IPS-11a (cell line): ENCODE results near the gene THRA.

Experiments
- H3K4me3 ChIP-seq: one replicate; pipeline ENCODE4 v1.5.1; 2013; ENCODE audit warnings: low read depth, low read length, control low read depth

THRA gene

DNA sequence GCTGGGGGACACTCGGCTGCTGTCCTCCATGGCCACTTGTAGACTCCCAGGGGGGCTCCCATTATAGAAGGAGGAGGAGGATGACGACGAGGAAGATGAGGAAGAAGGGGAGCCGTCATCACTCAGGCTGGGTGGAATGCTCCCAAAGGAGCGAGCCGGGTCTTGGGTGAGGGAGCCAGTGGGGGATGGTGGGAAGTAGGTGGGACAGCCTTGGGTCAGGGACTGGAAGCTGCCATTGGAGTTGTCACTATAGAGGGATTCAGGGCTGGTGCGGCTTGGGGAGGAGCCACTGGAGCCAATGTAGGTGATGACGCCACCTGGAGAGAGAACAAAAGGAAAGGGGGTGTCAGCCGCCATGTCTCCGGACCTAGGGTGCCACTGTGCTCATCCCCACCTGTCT is 34.3 kb downstream of the THRA start:
- H3K4me3 ChIP-seq = no peak overlapping the region

DNA sequence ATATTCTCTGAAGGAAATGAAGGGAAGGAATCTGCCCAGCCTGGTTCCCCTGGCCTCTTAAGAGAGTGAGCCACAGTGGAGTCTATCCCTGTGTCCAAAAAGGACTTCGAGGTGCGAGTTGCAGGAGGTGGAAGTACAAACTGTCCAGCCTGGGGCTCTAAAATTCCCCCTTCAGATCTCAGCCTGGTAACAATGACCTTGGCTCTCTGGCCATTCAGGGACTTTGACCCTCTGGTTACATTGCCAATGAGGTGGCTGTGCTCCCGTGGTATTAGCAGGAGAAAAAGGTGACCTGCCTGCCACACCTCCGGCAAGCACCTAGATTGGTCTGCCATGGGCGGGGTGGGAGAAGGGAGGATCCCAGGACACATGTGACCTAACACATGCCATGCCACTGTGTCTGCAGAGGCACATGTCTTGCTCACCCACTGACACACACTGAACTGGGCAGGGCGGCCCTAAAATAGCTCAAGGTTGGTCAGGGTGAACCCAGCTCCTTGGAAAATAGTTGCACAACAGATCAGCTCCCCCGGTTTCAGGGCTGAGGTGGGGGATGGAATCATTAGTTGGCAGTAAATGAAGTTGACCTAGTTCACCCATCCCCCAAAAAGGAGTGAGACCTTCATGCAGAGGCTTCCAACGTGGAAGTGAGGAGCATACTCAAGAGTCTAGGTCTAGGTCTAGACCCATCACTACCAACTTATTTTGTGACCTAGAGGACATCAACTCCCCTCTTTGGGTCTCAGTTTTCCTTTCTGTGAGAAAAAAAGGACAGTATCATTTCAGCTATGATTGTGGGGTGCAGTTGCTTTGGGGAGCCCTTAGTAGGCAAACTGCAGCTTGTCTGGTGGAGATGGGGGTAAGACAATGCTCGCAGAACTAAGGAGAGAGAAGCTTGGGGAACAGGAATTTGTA is 35.4 kb downstream of the THRA start:
- H3K4me3 ChIP-seq = no peak overlapping the region

DNA sequence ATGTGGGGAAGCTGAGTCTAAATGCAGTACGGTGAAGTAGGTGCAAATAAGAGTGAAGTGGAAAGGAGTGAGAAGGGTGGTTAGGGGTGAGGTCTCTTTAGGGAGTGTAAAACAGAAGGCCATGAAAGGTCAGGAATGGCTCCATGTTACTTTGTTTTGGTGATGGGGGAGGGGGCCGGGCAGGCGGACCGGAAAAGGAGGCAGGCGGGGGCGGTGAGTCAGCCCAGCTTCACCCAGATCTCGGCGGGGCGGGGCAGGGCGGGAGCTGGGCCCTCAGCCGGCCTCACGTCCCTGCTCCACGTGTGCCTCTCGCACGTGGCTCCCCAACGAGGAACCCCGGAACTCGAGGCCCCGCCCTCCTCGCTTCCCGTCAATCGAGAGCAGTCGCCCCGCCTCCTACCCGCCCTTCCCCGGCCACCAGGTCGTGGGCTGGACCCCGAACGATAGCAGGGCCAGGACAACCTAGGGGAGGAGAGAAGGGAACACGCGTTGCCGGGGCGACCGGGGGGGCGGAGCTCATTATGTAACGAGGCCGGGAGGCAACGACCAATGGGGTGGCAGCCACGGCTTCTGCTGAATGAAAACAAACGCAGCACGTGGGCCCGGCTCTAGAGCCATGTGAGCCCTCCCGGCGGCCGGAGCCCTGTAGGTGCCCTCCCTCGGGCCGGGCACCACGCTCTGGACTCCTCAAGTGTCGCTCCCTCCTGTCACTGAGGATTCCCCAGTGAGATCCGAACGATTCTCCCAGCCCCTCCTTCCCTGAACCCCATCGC is 36.3 kb downstream of the THRA start:
- no peak overlapping the region for H3K4me3 ChIP-seq

DNA sequence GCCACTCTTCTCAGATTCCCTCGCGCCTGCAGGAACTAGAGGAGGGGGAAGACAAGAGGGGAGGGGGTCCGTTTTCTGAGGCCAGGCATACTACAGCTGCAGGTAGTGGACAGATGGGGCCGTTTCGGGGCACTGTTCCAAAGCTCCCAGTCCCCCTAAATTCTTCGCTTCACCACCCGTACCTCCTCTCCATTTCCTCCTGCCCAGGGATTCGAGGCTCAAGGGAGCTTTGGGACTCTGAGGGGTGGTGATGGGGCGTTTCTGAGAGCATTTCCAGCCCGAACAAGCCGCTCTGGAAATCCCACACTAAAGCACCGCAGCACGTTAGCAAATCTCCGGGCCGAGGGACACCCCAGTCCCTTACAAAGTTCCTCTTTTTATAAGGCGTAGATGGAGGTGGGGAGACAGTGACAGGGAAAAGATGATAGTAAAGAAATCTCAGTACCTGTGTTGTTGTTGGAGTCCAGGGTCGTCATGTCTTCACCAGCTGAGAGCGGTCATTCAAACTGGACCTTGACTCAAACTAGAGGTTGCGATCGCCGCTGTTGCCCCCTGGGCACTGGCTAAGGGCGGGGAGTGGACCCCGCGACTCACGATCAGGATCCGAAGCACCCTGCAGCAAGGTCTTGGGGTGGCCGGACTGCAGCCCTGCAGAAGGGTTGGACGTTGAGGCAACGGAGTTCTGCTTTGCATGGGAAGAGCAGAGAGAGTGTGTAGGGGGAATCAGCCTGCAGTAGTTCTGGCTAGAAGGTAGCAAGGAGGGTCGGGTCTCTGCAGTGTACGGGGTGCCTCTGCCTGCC is 37.1 kb downstream of the THRA start:
- H3K4me3 ChIP-seq = peak overlapping the region; percentile 57

DNA sequence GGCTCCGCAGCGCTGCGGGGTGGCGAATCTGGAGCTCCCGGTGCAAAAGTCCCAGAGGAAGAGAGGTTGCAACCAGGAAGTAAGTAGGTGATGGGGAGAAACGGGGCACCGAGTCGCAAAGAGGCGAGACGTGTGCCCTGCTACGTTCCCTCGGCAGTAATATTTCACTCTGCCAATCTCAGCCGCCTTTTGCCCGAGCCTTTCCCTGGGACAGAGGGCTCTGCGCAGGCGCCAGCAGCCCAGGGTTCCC is 37.6 kb downstream of the THRA start, which contains the start of gene NR1D1:
NR1D1 (minus strand) TSS at position 171 of the 250 bp plus-strand sequence. CDS start 495 bp downstream, outside the sequence.
- H3K4me3 ChIP-seq = peak within 1 kb of the TSS; percentile 57

DNA sequence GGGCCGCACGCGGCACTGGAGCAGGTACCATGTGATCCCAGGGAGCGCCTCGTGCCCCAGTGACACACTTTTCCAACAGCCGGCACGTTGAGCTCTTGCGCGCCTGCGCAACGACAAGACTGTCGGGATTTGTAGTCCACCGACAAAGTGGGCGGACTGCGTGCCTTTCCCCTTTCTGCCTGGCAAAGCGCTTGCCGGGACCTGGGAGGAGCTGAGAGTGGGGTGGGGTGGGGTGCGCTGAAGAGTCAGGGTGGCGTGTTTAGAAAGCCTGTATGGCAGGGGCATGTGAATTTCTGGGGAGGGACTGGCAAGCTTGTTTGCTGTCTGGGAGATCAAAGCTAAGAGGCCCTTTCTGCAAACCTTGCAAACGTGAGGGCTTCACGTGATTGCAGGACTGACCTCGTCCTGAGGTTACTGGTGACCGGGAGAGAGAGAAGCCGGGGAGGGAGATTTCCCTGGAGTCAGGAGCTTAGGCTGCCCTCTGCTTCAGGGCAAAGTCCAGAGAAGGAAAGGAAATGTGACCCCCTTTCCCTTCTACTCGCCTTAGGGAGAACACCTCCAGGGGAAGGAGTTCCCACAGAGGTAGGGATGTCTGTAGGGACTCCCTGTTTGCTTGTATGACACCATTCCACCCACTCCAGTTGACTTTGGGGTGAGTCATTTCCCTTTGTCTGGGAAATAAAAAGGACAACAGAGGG is 38.1 kb downstream of the THRA start:
- H3K4me3 ChIP-seq = peak overlapping the region; percentile 14

DNA sequence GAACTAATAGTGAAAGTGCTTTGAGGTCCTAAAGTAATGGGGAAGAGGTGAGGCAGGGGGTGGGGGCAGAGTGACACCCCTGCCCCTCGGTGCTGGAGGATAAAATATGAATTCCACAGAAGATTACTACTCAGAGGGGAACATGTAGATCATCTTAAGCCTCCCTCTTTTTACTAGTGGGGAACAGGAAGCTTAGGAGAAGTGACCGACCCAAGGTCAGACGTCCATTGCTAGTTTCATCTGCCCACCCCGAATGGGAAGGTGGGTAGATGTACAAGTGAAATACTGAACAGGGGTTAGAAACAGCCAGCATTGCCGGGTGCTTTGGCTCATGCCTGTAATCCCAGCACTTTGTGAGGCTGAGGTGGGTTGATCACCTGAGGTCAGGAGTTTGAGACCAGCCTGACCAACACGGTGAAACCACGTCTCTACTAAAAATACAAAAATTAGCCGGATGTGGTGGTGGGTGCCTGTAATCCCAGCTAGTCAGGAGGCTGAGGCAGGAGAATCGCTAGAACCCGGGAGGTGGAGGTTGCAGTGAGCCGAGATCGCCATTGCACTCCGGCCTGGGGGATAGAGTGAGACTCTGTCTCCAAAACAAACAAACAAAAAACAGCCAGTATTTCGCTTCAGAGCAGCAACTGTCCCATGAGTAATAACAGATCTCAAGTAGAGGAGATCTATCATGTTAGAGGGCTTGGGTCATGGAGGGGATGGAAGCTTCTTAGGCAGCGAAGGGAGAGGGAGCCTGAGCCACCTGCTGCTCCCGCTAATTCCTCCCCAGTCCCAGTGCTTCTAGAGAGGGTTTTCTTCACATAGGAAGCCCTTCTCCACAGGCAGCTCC is 38.8 kb downstream of the THRA start:
- H3K4me3 ChIP-seq = no peak overlapping the region

DNA sequence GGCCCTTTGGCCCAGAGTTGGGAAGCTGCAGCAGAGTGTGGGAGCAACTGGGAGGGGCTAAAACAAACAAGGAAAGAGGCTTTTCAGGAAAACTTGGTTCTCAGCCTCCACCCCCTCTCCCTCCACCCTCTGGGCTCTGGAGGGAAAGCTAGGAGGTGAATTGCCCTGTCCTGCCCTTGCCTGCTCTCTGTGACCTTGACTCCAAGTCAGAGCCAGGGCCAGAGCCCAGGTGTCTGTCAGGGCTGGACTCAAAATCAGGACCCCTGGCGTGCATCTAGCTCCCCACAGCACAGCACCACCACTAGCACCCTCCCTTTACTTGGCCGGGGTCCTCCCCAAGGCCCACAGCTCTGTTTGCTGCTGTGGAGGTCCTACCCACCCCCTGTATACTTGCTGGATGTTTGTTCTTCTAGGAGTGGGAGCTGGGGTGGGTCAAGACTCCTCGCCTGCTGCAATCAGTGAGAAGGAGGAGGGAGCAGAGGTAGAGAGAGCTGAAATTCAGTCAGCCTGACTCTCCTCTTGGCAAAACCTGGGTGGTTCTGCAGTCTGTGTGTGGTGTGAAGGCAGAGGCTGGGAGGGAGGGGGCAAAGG is 40.4 kb downstream of the THRA start:
- H3K4me3 ChIP-seq = no peak overlapping the region

DNA sequence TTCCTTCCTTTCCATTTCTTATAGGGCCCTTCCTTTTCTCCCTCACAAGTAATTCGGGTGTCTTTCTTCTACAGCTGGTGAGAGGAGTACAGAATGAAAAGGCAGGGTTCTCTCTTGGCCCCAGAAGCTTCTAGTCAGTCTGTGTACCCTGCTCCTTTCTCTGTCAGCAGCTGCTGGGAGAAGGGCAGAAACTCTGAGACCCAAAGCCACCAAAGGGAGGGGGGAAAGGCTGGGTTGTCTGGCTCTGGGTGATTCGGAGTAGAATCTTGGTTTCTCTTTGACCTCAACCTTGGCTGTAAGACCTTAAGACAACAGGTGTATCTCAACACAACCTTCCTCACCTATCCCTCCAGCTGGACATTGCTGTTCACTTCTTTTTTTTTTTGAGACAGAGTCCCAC is 40.9 kb downstream of the THRA start:
- no peak overlapping the region for H3K4me3 ChIP-seq

DNA sequence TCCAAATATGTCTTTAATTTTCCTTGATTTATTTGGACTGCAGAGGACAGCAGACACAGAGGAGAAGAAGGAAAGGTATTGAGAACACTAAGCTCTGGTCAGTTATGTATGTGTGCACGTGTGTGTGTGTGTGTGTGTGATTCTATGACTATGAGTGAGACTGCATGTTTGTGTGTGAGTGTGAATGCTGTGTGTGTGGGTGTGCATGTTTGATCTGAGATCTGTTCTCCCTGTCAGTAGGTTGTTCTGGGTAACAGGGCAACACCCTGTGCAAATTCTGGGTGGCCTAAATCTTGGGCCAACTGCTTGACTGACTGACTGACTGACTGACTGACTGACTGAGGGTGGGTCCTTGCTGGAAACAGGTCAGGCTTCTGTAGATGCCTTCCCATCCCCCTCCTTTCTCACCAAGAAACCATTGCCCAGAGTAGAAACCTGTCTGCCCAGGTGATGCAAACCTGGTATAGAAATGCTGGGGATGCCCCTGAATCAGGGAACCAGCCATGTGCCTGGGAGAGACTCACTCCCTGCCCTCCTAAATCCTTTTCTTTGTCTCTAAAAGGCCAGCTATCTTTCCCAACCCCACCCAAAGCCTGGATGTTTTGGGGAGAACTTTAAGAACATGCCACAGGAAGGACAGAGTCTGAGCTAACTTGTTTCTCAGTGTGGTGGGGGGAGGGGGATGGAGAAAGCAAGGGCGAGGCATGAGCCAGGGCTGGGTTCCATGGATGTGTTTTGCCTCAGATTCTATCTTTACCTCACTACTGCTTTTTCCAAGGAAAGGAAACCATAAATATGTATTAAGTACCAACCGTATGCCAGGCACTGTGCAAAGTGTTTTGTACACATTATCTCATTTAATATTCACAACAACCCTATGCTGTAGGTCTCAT is 42.1 kb downstream of the THRA start:
- H3K4me3 ChIP-seq = no peak overlapping the region

DNA sequence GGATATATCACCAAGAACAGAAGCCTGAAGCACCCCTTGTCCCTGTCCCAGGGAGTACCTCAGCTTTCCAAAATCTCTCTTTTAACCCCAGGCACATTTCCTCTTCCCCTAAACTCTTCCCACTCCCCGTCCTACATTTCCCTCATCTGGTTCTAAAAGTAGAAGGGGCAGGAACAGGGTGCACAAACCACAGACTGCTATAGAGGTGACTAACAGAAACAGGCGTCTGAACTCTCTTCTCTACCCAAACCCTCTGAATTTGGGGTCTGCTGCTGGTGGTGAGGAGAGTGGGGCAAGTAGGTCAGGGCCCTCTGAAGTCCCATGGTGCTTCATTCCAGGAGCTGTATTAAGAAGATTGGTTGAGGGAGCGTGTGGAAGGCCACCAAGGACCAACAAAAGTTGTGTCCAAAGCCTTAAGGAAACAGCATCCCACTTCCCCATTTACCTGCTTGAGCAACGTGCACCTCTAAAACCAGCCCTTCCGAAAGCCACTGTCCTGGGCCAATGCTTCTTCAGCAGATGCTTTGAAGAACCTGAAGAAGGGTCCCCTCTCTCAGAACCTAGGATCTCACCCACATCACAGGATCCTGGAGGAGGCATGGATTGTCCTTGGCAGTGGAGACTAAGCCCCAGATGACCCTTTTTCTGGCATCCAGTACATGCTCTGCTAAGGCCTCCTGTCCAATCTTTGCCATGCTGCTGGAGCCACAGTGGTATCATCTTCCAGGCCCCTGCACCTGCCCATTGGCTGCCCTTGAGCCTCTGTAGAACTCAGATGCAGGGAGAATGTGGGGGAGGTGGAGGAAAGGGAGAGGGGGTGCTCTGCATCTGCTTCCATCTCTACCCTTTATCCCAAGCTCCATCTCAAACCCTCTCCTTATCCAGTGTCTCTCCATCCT is 43.3 kb downstream of the THRA start:
- H3K4me3 ChIP-seq = no peak overlapping the region

DNA sequence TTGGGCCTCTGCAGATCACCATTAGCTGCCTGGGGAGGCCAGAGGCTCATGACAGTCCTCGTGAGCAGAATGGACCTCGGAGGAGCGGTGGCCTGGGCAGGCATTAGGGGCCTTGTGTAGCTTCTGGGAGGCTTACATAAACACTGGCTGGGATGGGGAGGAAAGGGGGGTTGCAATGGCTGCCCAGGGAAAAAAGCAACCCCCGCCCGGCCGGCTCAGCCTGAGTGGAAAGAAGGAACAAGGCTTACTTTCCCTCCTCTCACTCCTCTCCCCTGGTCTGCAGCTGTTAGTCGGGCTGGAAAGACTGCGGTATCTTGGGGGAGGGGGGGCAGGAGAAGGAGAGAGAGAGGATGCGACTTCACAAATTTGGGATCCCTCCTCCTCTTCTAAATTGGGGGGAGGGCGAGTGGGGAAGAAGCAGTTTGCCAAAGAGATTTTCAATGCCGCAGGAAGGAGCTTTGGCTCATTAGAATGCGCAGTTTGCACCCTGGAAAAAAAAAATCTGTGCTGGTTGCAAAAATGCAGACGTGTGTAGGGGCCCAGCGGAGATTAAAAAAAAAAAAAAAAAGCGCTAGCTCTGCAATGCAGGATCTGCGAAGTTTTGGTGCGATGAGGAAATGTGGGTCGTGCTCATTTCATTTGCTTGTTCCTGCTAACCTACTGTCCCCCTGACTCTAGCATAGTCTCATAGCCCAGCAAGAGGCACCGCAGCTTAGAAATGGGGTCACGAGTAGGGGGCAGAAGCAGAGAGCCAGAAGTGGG is 44.2 kb downstream of the THRA start:
- no peak overlapping the region for H3K4me3 ChIP-seq

DNA sequence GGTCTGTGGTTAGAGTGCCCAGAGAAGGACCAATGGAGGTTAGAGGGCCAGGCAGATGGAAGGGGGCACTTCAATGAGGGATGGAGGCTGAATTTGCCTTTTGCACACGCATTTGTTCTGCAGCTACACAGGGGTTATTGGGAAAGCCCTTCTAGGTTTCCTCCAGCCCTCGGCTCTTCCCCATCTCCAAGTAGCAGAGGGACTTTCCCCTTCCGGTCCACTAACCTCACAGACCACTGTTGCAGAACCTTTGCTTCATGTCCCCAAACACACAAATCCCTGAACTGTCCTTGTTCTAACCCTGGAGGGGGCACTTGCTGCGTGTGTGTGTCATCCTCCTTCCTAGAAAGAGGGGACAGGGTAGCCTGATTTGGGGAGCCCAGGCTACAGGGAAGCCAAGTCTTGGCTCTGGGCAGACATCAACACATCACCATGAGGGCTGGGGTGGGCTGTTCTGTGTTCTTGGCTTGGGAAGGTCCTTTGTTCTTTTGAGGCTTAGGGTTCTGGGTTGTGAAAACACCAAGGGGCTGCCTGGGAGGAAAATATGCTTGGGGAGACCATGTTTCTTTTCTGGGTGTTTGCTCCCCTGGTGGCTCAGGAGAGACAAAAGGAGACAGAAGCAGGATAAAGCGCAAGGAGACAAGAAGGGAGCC is 44.9 kb downstream of the THRA start:
- no peak overlapping the region for H3K4me3 ChIP-seq

DNA sequence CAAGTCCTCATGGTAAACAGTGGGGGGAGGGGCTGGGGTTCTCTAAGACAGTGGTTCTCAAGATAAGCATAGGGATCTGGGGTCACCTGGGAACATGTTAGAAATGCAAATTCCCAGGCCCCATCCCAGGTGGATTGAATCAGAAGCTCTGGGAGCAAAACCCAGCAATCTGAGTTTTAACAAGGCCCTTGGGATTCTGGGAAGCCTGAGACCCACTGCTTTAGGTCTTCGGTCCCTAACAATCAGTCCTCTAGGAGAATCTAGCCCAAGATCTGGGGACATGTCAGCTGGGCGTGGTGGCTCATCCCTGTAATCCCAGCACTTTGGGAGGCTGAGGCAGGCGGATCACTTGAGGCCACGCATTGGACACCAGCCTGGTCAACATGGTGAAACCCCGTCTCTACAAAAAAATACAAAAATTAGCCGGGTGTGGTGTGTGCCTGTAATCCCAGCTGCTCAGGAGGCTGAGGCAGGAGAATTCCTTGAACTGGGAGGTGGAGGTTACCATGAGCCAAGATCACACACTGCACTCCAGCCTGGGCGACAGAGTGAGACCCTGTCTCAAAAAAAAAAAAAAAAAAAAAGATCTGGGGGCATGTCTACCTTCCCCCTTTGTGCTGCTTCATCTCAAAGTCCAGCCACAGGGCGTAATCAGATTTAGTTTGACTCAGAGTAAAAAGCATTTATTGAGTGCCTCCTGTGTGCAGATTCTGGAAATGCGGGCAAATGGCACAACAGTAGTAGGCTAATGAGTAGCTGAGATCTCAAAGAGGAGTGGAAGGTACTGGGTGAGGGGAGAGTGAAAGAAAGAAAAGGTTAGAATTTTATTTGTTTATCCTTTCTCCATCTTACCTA is 46.4 kb downstream of the THRA start:
- no peak overlapping the region for H3K4me3 ChIP-seq

DNA sequence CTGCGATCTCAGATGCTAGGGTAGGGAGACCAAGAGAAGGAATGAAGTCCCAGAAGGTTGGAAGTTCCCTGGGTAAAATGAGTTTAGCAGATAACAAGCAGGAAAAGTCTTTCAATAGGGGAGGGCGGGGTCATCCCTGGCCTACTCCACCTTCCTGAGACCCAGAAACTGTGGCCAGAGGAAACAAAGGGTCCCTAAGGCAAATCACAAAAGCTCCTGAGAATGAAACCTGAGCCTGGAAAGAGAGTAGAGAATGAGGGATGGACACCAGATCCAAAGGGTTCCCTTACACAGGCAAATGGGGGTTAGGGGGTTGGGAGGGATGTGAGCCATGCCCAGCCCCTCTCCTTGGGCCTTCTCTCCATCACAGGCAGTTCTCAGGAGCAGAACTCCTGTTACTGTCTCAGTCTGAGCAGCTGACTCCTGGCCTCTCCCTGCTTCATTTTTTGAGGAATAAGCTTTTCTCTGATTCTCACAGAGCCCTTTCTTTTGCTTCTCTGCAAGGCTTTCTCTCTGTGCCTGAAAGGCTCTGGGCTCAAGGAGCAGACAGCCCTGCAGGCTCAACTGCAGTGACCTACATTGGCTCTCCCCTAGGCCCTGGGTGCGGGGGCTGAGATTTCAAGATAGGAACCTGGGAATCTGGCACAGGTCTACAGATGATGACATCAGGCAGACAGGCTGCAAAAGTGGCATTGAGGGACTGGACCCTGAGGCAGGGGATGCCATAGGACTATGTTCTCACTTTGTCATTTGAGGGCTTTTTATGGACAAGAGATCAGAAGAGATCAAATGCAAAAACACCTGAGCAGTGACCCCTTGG is 47.5 kb downstream of the THRA start:
- no peak overlapping the region for H3K4me3 ChIP-seq
